Right cardiac atrium (tissue), 5 donors: Measurements from ENCODE around the gene BMX. TPM values are rescaled to one million over a fixed set of nuclear protein-coding genes. Genes with fewer than 3 reads are reported as not detected.

Experiments used
- ATAC-seq, 2 donors: fragments of 200-7000 bp; cut with Tn5 transposase; one replicate each; pipeline versions ENCODE4 v1.8.0 to v1.9.1; 2020; ENCODE audit warnings: moderate library complexity in 2 of 2, mild to moderate bottlenecking in 1 of 2
- DNase-seq, 3 donors: peaks; one replicate each; pipeline ENCODE4 v3.0.0-alpha.2; 2020
- H3K27ac ChIP-seq: one replicate; pipeline ENCODE4 v1.5.1; 2013; ENCODE audit warnings: mild to moderate bottlenecking, low read length, control low read depth, moderate library complexity
- H3K27me3 ChIP-seq: one replicate; pipeline ENCODE4 v1.6.1; 2013; ENCODE audit not compliant: control insufficient read depth, insufficient read depth
- H3K4me1 ChIP-seq: one replicate; pipeline ENCODE4 v1.6.1; 2013; ENCODE audit warnings: low read length; ENCODE audit not compliant: control insufficient read depth, insufficient read depth
- H3K4me3 ChIP-seq: one replicate; pipeline ENCODE4 v1.5.1; 2013; ENCODE audit warnings: low read length, control low read depth
- H3K9me3 ChIP-seq: one replicate; pipeline ENCODE4 v1.6.1; 2013; ENCODE audit warnings: low read length; ENCODE audit not compliant: control insufficient read depth
- WGBS: extraction: QIAGEN DNeasy Blood & Tissue Kit; methylation state at CpG from one replicate; pipeline ENCODE4 v1.1.7; 2013; 5-methylcytosine and 5-hydroxymethylcytosine counted together
- intact Hi-C, 4 donors: fragments of 100-400 bp; cut with DNase I; formaldehyde crosslinking; loops; one replicate each; pipeline versions ENCODE4 v1.11.0 to v1.14.0; 2022 to 2023
- polyA plus RNA-seq: library from polyadenylated mRNA; stranded (reverse); fragments of 200-250 nt; gene quantifications from one replicate; pipeline ENCODE4 v1.2.3, GENCODE V29; 2013
- total RNA-seq, 4 donors: library from RNA; stranded (reverse); fragmentation: NEBNext Ultra II Directional; extraction: Animal tissue kit (Norgen Biotek cat#: 25700); gene quantifications; one replicate each; pipeline ENCODE4 v1.2.1, GENCODE V29; 2021
- donor health status: healthy with polysubstance abuse.
- donor health status: DM: no; HTN: yes; CAD: no.
- donor health status: DM: no; HTN: no; CAD: no.
- donor health status: DM: no; HTN: yes; CAD: no; lungs with severe emphysema.
- donor health status: DM: yes; HTN: yes; CAD: no.

Gene BMX
- total and polyA plus RNA-seq, 5 donors = 4.7 to 16.3 (median 6.9) TPM

GRCh38 chrX:15602761-15603160 is 102.2 kb downstream of the BMX start:
- H3K27ac ChIP-seq = no peak overlapping the region
- DNase-seq (no peak), ATAC-seq (no peak)
- intact Hi-C loops = no loop called here
- no peaks in the 10 kb centered on the region for H3K27me3 ChIP-seq
- WGBS = 76% methylated on average over 5 of the region's 5 CpGs
- H3K4me1 ChIP-seq = peaks cover 1% of the 10 kb centered on the region
- H3K4me3 ChIP-seq = no peak overlapping the region
- H3K9me3 ChIP-seq = no peaks in the 10 kb centered on the region

- H3K27ac ChIP-seq = no peak overlapping the region
- no peak for DNase-seq
- intact Hi-C loops = no loop called here
- H3K4me3 ChIP-seq = no peak overlapping the region
- H3K27me3 ChIP-seq = no peaks in the 10 kb centered on the region
- ATAC-seq = no peak
- no peaks in the 10 kb centered on the region for H3K9me3 ChIP-seq
- H3K4me1 ChIP-seq = no peaks in the 10 kb centered on the region
- 86% methylated on average over 1 of the region's 1 CpG for WGBS
Observed at GRCh38 chrX:15605226-15605625, 104.6 kb downstream of the BMX start.

Other genes with a start within 250 kb of the BMX start
- gene ASB9, start 230.7 kb upstream of the BMX start, total RNA-seq = 1 to 10 TPM in 2 of 4 donors, under 1 TPM in 2; 0.89 to 2.0 (median 1.3) TPM
- 0.91 TPM for gene ASB9, start 230.7 kb upstream of the BMX start, polyA plus RNA-seq
- gene ASB11, start 185.2 kb upstream of the BMX start, total RNA-seq = 10 to 100 TPM; 45.0 to 92.4 (median 76.9) TPM
- 34.2 TPM for gene ASB11, start 185.2 kb upstream of the BMX start, polyA plus RNA-seq
- 1 to 10 TPM; 3.2 to 6.0 (median 4.9) TPM for gene PIGA, start 165.3 kb upstream of the BMX start, total RNA-seq
- gene PIGA, start 165.3 kb upstream of the BMX start, polyA plus RNA-seq = 6.3 TPM
- 1 to 10 TPM in 2 of 4 donors, under 1 TPM in 2; 0.93 to 1.9 (median 1.0) TPM for gene VEGFD, start 116.4 kb upstream of the BMX start, total RNA-seq
- gene VEGFD, start 116.4 kb upstream of the BMX start, polyA plus RNA-seq = 1.6 TPM
- 10 to 100 TPM; 13.4 to 18.7 (median 14.7) TPM for gene PIR, start 7.5 kb upstream of the BMX start, total RNA-seq
- gene PIR, start 7.5 kb upstream of the BMX start, polyA plus RNA-seq = 15.9 TPM
- 10 to 100 TPM in 1 of 4 donors, 1 to 10 TPM in 3; 4.5 to 10.7 (median 5.7) TPM for gene ACE2, start 100.2 kb downstream of the BMX start, total RNA-seq
- gene ACE2, start 100.2 kb downstream of the BMX start, polyA plus RNA-seq = 3.6 TPM
- under 1 TPM in 3 of 4 donors, not detected in 1; 0.29 to 0.97 (median 0.36) TPM for gene CLTRN, start 164.0 kb downstream of the BMX start, total RNA-seq
- gene CLTRN, start 164.0 kb downstream of the BMX start, polyA plus RNA-seq = 1.1 TPM
- 1 to 10 TPM; 4.5 to 7.5 (median 6.6) TPM for gene CA5B, start 237.5 kb downstream of the BMX start, total RNA-seq
- gene CA5B, start 237.5 kb downstream of the BMX start, polyA plus RNA-seq = 2.1 TPM